Measurements from ENCODE around the gene HBZ.
A peak's percentile ranks its signal among the peaks of the same experiment; 100 is the strongest.
"Not testable (repeated sequence)": the region's sequence is repeated elsewhere in the genome, so short reads cannot be mapped to it uniquely, and the experiment has no call there.

Gene HBZ

DNA sequence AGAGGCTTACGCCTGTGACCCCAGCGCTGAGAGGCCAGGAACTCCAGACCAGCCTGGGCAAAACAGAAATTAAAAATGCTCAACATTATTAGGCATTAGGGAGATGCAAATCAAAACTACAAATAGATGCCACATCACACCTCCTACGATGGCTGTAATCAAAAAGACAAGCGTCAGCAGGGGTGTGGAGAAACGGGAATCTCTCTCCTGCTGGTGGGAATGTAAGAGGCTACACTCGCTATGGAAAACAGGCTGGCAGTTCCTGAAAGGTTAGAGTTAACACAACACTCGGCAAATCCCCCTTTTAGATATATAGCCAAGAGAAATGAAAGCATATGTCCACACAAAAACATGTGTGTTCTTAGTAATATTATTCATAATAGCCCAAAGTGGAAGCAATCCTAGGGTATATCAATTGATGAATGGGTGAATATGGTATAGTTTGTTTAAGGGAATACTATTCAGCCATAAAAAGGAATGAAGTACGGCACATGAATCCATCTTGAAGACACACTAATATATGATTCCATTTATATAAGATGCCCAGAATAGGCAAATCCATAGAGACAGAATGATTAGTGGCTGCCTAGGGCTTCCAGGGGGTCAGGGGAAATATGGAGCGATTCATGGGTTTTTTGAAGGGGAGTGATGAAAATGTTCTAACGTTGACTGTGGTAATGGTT lies 12.1 kb upstream of the HBZ start:
- no peak for DNase-seq

DNA sequence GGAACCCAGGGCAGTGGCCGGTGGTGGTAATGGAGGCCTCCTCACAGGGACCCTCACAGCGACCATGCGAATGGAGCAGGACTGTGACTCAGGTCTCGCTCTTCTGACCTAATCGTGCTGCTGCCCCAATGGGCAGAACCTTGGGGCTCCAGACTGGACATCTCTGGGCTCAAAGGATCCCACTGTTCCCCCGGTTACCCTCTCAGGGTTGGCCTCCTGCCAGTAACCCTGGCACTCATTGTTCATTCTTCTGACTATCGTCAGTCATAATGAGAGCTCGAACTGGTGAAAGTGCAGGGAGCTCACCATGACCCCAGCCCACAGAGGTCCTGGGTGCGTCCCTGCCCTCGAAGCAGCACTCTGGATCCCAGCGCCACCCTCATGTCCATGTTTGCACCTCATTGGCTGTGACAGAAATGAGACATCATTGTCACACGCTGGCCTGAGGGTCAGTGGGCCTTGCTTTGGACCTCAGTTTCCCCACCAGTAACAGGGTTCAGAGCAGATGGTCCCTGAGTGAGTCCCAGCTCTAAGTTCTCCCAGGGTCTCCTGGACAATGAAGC lies 10.0 kb upstream of the HBZ start:
- no peak for DNase-seq

DNA sequence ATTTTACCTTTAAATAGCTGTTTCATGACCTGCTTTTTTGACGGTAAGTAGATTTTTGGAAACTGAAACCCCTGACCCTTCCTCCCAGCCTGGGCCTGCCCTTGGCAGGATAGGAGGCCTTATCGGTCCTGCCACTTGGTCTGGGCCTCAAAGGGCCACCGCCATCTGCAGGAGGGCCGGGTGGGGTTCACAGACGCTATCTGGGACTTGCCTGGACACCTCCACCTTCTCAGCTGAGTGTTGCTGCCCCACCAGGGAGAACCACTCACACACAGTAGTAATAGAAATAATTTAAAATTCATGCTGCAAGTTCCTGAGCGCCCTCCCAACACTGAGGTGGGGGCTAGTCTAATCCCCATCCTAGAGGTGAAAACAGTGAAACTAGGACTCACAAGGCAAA lies 9.4 kb upstream of the HBZ start:
- no peak for DNase-seq

DNA sequence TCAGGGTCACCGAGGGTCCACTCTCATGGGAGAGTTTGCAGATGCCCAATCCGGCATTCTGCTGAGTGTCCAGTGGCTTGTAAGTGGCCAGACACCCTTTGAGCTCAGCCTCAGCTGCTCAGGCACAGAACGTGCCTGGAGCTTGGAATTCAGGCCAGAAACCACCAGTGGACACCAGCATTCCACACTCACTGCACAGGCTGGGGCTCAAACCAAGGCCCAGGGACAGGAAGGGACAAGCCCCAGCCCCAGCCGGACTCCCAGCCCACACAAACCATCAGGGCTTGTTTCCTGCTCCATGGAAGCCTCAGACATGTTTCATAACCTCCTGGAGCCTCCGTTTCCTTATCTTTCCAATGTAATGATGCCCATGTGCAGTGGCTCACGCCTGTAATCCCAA lies 9.0 kb upstream of the HBZ start:
- no peak for DNase-seq

DNA sequence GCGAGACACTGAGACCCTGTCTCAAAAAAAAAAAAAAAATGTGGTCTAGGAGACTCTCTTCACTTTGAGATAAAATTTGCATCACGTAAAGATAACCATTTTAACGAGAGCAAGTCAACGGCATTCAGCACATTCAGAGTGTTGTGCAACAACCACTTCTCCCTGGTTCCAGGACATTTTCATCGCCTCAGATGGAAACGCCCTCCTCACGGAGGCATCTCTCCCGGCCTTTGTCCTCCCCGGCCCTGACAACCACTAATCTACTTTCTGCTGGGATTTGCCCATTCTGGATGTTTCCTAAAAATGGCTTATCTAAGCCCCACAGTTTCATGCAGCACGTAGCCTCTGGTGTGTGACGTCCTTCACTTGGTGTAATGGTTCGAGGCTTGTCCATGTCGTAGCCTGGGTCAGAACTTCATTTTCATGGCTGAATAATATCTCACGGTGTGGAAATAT lies 7.6 kb upstream of the HBZ start:
- no peak for DNase-seq

DNA sequence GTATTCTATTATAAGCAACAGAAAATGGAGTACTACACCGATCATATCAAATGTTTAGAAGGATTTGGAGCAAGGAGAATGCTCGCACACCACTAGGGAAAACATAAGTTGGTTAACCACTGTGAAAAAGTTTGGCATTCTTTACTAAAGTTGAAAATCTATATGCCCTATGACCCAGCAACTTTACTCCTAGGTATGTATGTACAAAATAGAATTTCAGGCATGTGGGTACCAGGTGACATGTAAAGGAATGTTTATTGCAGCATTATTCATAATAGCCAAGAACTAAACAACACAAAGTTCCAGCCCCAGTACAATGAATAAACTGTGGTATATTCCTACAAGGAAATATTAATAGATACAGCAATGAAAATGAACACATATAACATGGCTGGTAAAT lies 5.8 kb upstream of the HBZ start:
- no peak for DNase-seq

DNA sequence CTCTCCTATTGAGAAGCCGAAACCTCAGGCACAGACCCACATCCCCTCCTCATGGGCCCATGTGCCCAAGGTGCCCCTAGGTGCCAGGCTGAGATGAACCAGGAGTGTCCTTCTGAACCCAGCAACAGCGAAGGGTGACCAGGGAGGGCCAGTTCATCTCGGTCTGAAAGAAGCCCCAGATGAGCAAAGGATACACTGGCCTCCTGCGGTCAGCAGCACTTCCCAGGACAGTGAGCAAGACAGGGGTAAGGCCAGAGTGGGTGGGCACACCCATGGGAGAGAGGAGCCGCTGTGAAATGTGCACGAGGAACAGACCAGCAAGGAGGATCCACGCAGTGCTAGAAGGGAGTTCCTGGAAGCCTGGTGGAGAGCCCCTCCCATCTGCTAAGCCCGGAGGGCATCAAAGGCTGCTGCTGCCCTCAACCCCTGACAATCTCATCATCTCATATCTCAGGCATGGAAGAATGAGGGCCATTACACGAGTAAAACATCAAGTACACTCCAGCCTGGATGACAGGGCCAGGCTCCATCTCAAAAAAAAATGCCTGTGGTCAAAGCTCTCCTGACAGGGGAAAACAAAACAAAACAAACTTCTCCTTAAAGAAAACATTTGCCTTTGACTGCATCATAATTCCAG lies 3.3 kb upstream of the HBZ start:
- DNase-seq, result peak; percentile 43

DNA sequence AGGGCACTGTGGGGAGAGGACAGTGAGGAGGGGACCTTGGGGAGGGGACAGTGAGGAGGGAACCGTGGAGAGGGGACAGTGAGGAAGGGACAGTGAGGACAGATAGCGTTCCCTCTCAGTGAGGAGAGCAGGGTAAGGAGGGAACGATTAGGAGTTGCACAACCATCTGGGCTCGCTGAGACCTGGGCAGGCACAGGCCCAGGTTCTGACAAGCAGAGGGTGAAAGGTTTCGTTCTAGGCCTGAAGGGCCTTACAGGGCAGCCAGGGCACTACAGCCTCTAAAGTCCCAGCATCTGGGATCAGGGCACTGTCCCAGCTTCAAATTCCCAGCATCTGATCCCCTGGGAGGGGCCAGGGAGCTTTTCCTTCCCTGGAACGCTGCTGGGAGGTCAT lies 681 bp downstream of the HBZ start:
- not testable (repeated sequence) for DNase-seq

DNA sequence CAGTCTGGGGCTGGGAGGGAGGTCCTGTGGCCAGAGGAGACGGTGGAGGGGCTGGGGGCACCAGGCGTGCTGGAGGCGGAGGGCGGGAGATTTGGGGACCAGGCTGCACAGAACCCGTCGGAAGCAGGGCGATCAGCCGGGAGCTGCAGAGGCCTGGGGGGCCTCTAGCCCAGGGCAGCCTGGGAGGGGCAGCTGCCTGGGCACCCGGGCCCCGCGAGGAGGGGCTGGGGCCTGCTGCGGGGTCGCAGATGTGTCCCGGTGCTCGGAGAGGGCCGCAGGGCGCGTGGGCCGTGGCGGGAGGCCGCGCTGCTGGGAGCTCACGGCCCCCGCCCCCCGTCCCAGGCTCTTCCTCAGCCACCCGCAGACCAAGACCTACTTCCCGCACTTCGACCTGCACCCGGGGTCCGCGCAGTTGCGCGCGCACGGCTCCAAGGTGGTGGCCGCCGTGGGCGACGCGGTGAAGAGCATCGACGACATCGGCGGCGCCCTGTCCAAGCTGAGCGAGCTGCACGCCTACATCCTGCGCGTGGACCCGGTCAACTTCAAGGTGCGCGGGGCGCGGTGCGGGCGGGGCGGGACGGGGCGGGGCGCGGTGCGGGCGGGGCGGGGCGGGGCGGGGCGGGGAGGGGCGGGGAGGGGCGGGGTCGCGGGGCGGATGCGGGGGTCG lies 1.2 kb downstream of the HBZ start:
- DNase-seq, result not testable (repeated sequence)

DNA sequence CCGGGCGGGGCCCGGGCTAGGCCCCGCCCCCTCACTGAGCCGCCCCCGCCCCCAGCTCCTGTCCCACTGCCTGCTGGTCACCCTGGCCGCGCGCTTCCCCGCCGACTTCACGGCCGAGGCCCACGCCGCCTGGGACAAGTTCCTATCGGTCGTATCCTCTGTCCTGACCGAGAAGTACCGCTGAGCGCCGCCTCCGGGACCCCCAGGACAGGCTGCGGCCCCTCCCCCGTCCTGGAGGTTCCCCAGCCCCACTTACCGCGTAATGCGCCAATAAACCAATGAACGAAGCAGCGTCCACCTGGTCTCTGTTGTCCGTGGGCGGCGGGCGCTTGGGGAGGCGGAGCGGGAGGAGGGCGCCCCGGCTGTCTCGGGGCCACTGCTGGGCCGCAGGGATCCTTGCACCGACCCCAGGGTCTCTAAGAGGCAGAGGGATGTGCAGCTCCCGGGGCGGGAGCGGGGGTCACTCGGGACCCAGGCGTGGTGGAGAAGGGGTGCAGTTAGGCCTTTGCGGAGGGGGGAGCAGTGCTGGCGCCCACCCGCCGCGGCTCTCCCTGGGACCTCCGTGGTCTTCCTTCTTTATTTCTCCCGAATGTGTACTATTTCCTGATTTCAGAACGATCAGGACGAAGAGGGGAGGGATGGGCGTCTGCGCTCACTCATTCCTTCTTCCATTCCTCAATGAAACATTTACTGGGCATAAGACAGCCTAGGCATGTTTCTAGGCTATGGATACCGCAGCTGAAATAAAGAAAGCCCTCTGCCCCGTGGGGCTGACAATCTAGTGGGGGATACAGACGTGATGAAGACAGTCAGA lies 2.0 kb downstream of the HBZ start:
- no peak for DNase-seq

DNA sequence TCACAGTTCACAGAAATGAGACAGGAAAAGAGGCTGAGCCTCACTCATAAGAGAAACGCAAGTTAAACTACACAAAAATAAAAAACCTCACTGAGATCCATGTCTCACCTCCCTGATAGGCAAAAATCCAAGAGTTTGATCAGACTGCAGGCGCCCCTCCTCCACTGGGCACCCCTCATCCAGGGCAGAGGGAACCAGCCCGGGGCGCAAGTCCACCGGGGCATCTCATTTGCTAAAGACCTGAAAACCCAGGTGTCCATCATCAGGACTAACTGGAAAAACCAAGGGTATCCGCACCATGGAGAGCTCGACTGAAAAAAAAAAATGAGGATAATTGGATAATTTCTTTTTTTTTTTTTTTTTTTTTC lies 2.6 kb downstream of the HBZ start:
- no peak for DNase-seq

DNA sequence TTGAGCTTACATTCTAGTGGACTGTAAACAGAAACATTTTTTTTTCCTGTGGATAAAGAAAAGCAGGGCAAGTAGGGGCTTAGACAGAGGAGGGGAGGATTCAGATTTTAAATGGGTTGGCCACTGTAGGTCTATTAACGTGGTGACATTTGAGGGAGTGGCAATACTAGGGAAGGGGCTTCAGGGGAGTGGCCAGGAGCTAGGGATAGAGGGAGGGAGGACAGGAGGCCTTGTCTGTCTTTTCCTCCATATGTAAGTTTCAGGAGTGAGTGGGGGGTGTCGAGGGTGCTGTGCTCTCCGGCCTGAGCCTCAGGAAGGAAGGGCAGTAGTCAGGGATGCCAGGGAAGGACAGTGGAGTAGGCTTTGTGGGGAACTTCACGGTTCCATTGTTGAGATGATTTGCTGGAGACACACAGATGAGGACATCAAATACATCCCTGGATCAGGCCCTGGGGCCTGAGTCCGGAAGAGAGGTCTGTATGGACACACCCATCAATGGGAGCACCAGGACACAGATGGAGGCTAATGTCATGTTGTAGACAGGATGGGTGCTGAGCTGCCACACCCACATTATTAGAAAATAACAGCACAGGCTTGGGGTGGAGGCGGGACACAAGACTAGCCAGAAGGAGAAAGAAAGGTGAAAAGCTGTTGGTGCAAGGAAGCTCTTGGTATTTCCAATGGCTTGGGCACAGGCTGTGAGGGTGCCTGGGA lies 6.8 kb downstream of the HBZ start:
- DNase-seq, result no peak

DNA sequence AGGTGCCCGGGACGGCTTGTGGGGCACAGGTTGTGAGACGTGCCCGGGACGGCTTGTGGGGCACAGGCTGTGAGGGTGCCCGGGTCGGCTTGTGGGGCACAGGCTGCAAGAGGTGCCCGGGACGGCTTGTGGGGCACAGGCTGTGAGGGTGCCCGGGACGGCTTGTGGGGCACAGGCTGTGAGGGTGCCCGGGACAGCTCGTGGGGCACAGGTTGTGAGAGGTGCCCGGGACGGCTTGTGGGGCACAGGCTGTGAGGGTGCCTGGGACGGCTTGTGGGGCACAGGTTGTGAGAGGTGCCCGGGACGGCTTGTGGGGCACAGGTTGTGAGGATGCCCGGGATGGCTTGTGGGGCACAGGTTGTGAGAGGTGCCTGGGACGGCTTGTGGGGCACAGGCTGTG lies 7.8 kb downstream of the HBZ start:
- not testable (repeated sequence) for DNase-seq

DNA sequence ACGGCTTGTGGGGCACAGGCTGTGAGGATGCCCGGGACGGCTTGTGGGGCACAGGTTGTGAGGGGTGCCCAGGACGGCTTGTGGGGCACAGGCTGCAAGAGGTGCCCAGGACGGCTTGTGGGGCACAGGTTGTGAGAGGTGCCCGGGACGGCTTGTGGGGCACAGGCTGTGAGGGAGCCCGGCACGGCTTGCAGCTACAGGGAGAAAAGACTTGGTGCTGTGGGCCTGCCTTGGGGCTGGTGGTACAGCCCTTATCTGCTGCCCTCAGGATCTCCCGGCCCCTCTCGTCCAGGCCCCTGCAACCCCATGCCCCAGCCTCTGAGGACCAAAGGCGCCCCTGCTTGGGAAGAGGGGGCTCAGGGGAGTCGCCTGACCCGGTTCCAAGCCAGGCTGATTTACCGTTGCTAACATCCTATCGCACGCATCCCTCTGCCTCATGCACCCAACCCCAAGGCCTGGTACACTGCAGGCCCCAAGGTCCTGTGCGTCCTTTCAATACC lies 8.3 kb downstream of the HBZ start:
- no peak for DNase-seq

DNA sequence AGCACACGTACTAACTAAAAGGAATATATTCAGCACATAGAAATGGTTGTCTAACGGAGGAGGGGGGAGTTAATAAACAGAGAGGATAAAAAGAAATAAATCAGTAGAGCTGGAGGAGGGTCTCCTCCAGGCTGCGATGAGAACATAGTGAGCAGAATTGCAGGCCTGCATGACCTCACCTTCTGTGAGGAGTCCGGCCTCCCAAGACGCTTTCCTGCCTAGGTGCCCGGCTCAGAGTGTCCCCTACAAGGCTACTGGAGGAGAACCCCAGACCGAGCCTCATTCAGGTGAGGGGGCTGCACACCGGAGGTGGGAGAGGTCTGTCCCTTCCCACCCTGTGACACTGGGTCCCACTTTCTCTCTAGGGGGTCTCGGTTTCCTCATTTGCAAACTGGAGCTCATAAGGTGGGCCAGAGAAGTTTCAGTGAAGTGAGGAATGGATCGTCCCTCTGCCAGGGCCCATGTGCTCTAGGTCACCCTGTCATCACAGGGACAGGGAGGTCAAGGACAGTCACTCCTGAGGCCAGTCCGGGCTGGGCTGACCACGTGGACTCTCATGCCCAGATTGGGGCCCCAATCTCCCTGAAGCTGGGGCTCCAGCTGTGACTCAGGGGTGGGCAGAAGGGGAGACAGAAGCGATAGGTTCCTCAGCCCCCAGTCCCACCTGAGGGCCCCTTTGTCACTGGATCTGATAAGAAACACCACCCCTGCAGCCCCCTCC lies 10.0 kb downstream of the HBZ start:
- no peak for DNase-seq

DNA sequence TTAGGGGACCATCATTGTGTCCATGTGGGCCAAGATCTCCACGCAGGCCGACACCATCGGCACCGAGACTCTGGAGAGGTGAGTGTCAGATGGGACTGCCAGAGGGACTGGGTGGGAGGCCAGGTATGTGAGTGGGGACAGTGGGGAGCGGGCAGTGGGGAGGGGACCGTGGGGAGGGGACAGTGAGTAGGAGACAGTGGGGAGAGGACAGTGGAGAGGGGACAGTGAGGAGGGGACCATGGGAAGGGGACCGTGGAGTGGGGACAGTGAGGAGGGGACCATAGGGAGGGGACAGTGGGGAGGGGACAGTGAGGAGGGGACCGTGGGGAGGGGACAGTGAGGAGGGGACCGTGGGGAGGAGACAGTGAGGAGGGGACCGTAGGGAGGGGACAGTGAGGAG lies 10.7 kb downstream of the HBZ start:
- not testable (repeated sequence) for DNase-seq

DNA sequence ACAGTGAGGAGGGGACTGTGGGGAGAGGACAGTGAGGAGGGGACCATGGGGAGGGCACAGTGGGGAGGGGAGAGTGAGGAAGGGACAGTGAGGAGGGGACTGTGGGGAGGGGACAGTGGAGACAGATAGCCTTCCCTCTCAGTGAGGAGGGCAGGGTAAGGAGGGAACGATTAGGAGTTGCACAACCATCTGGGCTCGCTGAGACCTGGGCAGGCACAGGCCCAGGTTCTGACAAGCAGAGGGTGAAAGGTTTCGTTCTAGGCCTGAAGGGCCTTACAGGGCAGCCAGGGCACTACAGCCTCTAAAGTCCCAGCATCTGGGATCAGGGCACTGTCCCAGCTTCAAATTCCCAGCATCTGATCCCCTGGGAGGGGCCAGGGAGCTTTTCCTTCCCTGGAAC lies 11.3 kb downstream of the HBZ start:
- DNase-seq, result not testable (repeated sequence)

DNA sequence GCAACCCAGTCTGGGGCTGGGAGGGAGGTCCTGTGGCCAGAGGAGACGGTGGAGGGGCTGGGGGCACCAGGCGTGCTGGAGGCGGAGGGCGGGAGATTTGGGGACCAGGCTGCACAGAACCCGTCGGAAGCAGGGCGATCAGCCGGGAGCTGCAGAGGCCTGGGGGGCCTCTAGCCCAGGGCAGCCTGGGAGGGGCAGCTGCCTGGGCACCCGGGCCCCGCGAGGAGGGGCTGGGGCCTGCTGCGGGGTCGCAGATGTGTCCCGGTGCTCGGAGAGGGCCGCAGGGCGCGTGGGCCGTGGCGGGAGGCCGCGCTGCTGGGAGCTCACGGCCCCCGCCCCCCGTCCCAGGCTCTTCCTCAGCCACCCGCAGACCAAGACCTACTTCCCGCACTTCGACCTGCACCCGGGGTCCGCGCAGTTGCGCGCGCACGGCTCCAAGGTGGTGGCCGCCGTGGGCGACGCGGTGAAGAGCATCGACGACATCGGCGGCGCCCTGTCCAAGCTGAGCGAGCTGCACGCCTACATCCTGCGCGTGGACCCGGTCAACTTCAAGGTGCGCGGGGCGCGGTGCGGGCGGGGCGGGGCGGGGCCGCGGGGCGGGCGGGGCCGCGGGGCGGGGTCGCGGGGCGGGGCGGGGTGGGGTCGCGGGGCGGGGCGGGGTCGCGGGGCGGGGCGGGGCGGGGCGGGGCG lies 11.8 kb downstream of the HBZ start:
- not testable (repeated sequence) for DNase-seq

DNA sequence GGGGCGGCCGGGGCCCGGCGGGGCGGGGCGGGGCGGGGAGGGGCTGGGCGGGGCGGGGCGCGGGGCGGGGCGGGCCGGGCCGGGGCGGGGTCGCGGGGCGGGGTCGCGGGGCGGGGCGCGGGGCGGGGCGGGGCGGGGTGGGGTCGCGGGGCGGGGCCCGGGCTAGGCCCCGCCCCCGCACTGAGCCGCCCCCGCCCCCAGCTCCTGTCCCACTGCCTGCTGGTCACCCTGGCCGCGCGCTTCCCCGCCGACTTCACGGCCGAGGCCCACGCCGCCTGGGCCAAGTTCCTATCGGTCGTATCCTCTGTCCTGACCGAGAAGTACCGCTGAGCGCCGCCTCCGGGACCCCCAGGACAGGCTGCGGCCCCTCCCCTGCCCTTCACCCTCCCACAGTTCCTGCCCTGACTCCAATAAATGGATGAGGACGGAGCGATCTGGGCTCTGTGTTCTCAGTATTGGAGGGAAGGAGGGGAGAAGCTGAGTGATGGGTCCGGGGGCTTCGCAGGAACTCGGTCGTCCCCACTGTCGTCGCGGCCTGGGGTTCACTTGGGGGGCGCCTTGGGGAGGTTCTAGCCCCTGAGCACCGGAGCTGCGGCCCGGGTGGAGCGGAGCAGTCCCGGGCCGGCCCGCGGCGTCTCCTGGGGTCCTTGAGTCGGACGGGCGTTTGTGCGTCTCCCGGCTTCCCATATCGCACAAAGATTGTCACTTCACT lies 12.5 kb downstream of the HBZ start:
- DNase-seq, result no peak

All from amniotic stem cell (primary cell).